Cardiac fibroblast (primary cell): ENCODE measurements around the gene NR2F1.
"Not testable (repeated sequence)": the region's sequence is repeated elsewhere in the genome, so short reads cannot be mapped to it uniquely, and the experiment has no call there.

Source experiments
- DNase-seq, 2 donors: peaks; one replicate each; pipeline versions ENCODE4 v3.0.0 to v3.0.0-alpha.2; 2010; ENCODE audit warnings: low read depth in 2 of 2
- H3K4me3 ChIP-seq, 2 donors: replicated peaks in 1 of 2; 1 replicate in 1 of 2; 2 replicates in 1 of 2; pipeline ENCODE4 v1.5.1; 2011; ENCODE audit warnings: low read depth in 2 of 2, low read length in 2 of 2, mild to moderate bottlenecking in 2 of 2, moderate library complexity in 1 of 2
- TF ChIP-seq, protein P1 (sequence below): IDR thresholded peaks from one replicate; pipeline ENCODE4 v1.5.1; 2011; ENCODE audit warnings: low read depth, mild to moderate bottlenecking, low read length, inconsistent platforms

Gene NR2F1

DNA sequence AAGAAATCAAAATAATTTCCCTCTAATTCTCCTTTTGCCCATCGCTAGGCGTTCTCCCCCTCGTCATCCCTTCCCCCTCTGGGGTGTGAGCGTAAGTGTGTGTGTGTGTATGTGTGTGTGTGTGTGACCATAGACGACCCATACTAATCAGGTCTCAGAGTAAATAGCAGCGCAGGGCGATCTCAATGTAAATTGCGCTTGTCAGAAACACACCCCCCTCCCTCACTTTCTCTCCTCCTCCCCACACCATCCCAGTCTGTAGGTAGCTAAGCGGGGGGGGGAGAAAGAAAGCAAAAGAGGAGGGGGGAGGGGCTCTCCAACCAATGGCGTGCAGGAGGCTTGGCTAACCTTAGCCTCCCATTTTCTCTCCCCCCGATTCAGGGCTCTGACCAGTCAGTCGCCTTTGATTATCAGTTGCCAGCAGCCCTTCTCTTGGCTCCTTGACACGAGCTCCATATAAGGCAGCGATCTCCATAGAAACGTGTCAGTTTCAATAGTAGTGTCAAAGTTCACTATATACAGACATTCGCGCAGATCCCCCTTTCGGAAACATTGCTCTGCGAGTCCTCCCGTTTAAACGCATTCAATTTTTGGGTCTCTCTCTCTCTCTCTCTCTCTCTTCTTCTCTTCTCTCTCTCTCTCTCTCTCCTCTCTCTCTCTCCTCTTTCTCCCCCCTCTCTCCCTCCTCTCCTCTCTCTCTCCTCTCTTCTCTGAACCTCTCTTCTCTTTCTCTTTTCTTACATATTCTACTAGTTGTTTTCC, at the start of gene NR2F1:
Gene NR2F1, plus strand, starts transcription at position 546 of the 762 bp plus-strand sequence. CDS start 1,802 bp downstream, outside the sequence.
- H3K4me3 ChIP-seq, result peak within 1 kb of the TSS; percentile 83 to 86
- DNase-seq, result peak; percentile 99 to 100
- TF ChIP-seq, protein P1, sequence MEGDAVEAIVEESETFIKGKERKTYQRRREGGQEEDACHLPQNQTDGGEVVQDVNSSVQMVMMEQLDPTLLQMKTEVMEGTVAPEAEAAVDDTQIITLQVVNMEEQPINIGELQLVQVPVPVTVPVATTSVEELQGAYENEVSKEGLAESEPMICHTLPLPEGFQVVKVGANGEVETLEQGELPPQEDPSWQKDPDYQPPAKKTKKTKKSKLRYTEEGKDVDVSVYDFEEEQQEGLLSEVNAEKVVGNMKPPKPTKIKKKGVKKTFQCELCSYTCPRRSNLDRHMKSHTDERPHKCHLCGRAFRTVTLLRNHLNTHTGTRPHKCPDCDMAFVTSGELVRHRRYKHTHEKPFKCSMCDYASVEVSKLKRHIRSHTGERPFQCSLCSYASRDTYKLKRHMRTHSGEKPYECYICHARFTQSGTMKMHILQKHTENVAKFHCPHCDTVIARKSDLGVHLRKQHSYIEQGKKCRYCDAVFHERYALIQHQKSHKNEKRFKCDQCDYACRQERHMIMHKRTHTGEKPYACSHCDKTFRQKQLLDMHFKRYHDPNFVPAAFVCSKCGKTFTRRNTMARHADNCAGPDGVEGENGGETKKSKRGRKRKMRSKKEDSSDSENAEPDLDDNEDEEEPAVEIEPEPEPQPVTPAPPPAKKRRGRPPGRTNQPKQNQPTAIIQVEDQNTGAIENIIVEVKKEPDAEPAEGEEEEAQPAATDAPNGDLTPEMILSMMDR, result no peak

DNA sequence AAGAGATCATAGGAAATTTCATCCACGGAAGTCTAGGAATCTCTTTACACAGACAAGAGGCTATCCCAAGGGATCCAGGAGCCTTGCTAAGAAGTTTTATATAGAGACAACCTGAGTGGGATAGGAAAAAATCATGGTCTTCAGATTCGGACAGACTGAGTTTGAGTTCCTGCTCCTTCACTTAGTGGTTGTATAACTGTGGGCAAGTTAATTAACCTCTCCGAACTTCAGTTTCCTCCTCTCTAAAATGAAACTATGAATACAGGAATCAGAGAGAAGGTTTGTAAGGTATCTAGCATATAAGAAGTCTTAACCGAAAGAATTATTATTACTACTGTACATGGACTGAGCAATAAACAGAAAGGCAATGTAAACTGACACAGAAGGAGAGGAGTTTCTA, 37.1 kb upstream of the NR2F1 start:
- no peak overlapping the region for H3K4me3 ChIP-seq
- no peak for DNase-seq
- TF ChIP-seq, protein P1, result no peak

DNA sequence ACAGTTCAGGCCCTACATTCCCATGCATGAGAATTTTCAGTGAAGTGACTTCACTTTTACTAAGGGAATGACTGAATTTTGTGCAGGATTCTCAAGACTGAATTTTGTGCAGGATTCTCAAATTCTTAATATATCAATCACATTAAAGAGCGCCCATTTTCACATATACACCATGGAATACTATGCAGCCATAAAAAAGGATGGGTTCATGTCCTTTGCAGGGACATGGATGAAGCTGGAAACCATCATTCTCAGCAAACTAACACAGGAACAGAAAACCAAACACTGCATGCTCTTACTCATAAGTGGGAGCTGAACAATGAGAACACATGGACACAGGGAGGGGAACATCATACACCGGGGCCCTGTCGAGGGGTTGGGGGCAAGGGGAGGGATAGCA, 33.4 kb upstream of the NR2F1 start:
- DNase-seq, H3K4me3 ChIP-seq: not testable (repeated sequence)

DNA sequence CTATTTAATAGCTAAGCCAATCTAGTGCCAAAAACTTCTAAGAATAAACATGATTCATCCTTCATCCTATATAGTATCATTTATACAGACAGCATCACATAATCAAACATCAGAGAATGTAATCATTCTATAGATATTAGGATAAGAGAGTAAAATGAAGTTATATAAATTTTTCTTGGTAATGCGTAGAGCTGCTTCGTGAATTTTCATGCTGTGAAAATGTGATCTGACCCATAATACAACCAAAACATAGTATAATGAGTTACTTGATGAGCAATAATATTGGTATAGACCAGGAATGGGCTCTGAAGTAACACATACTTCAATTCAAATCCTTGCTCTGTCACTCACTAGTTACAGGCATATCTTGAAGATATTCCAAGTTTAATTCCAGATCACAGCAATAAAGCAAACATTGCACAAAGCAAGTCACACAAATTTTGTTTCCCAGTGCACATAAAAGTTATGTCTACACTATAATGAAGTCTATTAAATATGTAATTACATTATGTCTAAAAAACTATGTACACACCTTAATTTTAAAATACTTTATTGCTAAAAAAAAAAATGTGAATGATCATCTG, 25.9 kb upstream of the NR2F1 start:
- DNase-seq, result no peak
- TF ChIP-seq, protein P1, result no peak
- no peak overlapping the region for H3K4me3 ChIP-seq

DNA sequence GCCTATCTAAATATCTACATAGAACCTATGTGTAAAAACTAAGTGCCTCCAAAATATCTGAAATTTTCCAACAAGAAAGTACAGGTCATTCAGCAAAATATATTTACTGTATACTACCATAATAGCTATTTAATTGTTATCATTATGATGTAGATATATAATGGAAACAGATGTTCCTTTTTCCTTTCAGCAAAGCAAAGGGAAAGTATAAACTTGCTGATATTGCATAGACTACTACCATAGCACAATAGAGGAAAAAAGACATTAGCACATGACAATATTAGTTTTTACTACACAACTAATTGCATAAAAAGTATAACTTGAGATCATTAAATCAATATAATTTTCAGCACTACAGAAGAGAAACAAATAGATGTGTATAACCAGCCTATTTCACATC, 16.9 kb upstream of the NR2F1 start:
- no peak for DNase-seq
- TF ChIP-seq, protein P1, result no peak
- H3K4me3 ChIP-seq, result no peak overlapping the region

DNA sequence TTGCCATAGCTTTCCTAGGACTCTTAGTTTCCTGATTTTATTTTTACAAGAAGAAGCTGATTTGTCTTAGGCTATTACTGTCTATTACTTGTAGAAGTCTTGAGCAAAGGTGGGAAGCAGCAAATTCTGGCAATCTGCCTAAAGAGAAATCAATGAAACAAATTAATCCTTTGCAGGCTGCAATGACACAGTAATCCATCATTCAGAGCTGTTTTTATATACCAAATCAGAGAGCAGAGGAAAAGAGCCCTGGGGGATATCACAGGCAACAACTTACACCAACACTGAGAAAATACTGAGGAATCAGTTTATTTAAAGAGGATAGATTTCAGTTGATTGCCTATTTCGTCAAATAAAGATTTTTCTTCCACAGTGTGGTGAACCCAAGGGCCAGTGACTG, 15.6 kb upstream of the NR2F1 start:
- no peak overlapping the region for H3K4me3 ChIP-seq
- no peak for DNase-seq
- TF ChIP-seq, protein P1, result no peak

DNA sequence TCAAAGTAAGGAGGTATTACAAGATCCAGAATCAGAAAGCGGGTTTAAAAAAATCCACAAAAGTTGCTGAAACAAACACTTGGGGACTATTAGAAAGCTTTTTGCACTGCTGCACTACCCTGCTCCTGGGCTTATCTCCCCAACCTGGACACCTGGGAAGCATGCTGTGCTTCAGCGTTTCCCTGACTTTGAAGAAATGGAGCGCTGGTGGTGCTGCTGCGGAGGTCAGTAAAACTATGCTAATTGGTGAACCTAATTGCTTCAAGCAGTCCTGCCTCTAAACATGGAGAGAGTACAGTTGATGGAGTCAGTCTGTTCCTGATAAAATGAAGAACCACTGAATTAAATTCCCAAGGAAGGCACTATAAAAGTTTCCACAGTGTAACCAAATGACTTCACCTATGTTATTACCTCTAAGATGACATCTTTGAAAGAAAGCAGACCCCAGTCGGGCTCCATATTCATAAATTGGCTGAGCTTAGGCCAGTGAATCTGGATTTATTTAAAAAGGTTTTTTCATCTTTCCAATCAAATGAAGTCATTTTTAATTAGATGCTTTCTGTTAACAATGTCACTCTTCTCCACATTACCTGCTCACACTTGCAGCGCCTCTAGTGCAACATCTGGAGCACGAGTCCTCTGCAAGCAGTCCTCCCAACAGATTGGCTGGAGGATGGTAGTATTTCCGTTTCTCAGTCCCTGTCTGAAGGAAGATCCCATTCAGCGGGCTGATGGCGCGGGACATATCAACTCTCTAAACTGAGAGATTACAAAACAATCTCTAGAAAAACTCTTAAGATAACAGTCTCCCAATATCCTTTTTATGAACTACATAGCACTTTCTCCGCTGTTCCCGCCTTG, 13.5 kb upstream of the NR2F1 start:
- TF ChIP-seq, protein P1, result no peak
- no peak for DNase-seq
- no peak overlapping the region for H3K4me3 ChIP-seq
